ENCODE measurements around the gene STK32B.
"Not testable (repeated sequence)": the region's sequence is repeated elsewhere in the genome, so short reads cannot be mapped to it uniquely, and the experiment has no call there.

The STK32B gene

GRCh38 chr4:5200513-5200912 lies 149.2 kb downstream of the STK32B start:
- in situ Hi-C loops (cut with HindIII; ENCODE audit: low sequenced_read_pairs), result no loop called here

GRCh38 chr4:5203309-5203992 lies 152.2 kb downstream of the STK32B start:
- in situ Hi-C loops (cut with HindIII; ENCODE audit: low sequenced_read_pairs), result no loop called here

- in situ Hi-C loops (cut with HindIII; ENCODE audit: low sequenced_read_pairs), result no loop called here
Observed at GRCh38 chr4:5203993-5204310, 152.7 kb downstream of the STK32B start.

- in situ Hi-C loops (cut with HindIII; ENCODE audit: low sequenced_read_pairs), result no loop called here
Observed at GRCh38 chr4:5204781-5205180, 153.5 kb downstream of the STK32B start.

DNA sequence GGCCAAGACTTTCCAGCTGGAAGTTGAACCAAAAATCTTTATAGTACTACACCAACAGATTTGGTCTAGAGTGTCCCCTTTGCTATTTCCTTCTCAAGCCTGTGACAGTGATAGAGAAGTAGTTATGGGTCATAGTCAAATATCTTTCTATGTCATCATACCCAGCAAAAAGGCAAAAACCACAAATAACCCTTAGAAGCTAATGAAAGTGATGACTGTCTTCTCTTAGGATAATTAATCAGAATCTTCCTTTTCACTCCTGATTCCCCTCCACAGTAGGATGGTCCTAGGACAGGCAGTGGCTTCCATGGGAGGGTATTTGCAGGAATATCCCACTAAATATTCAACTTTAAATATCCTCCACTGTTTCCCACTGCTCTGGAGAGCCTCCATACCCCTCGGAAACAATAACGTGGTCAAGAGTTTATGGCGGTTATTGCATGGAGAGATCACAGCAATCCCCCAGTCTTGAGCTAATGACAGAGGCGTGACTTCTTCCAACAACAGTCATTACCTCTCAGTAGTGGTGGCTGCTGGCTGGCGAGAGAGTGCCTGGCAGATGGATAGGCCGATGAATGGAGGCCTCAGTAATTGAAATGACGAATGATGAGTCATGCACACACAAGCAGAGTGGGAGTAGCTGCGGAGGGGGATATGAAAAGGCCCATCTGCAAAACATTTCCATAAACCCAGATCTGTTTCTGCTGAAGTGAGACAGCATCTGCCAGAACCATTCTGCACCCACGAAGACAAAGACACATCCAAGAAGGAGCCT lies 154.9 kb downstream of the STK32B start:
- in situ Hi-C loops (cut with HindIII; ENCODE audit: low sequenced_read_pairs), result no loop called here

DNA sequence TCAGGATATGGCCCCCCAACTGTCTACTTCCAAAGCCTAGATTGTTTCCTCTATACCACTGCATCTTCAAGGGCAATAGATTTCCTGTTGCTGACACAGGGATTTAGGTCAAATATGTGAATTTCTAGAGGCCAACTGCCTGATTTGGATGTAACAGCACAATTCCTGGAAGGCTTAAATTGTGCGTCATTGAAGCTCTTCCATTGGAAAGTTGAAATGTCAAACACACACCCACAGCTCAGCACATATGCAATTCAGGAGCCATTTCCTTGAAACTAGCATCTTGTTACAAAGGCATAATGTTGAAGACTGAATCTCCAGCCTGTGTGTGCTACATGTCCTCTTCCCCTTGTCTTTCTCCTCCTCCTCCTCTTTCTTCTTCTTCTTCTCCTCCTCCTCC lies 158.6 kb downstream of the STK32B start:
- in situ Hi-C loops (cut with HindIII; ENCODE audit: low sequenced_read_pairs), result no loop called here

GRCh38 chr4:5211282-5211839 lies 160.1 kb downstream of the STK32B start:
- in situ Hi-C loops (cut with HindIII; ENCODE audit: low sequenced_read_pairs), result no loop called here

- in situ Hi-C loops (cut with HindIII; ENCODE audit: low sequenced_read_pairs), result no loop called here
Observed at GRCh38 chr4:5212255-5213013, 161.2 kb downstream of the STK32B start.

- in situ Hi-C loops (cut with HindIII; ENCODE audit: low sequenced_read_pairs), result no loop called here
Observed at GRCh38 chr4:5213087-5213595, 161.9 kb downstream of the STK32B start.

- in situ Hi-C loops (cut with HindIII; ENCODE audit: low sequenced_read_pairs), result no loop called here
Observed at GRCh38 chr4:5215321-5215720, 164.0 kb downstream of the STK32B start.

GRCh38 chr4:5217421-5217820 lies 166.1 kb downstream of the STK32B start:
- in situ Hi-C loops (cut with HindIII; ENCODE audit: low sequenced_read_pairs), result no loop called here

GRCh38 chr4:5218376-5219069 lies 167.2 kb downstream of the STK32B start:
- in situ Hi-C loops (cut with HindIII; ENCODE audit: low sequenced_read_pairs), result no loop called here

- in situ Hi-C loops (cut with HindIII; ENCODE audit: low sequenced_read_pairs), result no loop called here
Observed at GRCh38 chr4:5220028-5220427, 168.7 kb downstream of the STK32B start.

- in situ Hi-C loops (cut with HindIII; ENCODE audit: low sequenced_read_pairs), result no loop called here
Observed at GRCh38 chr4:5222047-5222446, 170.8 kb downstream of the STK32B start.

- in situ Hi-C loops (cut with HindIII; ENCODE audit: low sequenced_read_pairs), result no loop called here
Observed at GRCh38 chr4:5222951-5223350, 171.7 kb downstream of the STK32B start.

DNA sequence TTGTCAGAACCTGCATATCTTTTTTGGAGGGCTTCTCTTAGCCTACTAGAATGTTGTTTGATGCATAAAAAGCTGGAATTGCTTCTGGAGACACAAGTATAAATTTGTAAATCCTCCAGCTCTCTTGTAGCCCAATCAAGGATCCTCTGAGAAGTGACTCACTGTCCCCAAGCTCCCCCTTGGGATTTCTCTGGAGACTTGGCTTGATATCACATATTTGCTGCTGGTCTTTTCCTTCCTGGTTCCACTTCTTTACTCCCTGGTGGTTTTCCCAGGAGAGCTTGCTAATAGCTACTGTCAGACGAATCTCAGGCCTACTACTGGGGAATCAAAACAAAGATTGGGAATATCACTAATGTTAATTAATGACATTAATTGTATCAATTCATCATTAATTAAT lies 173.1 kb downstream of the STK32B start:
- in situ Hi-C loops (cut with HindIII; ENCODE audit: low sequenced_read_pairs), result no loop called here

DNA sequence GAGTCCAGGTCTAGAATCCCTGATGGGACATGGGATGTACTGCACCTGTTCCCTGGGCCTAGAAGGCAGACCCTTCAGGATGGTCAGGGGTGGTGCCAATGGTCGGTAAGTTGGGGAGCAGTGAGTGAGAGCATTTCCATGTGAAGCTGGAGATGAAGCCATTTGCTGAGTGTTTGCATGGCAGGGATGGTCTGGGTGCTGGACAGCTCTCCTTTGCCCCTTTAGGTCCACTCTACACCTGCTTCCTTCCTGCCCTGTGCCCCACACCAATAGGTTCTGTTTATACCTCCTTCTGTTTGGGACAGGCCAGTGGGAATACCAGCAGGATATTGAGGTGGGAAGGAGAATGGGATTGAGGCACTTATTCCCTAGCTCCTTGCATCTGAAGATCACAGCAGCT lies 181.3 kb downstream of the STK32B start:
- in situ Hi-C loops (cut with HindIII; ENCODE audit: low sequenced_read_pairs), result no loop called here

- in situ Hi-C loops (cut with HindIII; ENCODE audit: low sequenced_read_pairs), result no loop called here
Observed at GRCh38 chr4:5237086-5237660, 185.9 kb downstream of the STK32B start.

DNA sequence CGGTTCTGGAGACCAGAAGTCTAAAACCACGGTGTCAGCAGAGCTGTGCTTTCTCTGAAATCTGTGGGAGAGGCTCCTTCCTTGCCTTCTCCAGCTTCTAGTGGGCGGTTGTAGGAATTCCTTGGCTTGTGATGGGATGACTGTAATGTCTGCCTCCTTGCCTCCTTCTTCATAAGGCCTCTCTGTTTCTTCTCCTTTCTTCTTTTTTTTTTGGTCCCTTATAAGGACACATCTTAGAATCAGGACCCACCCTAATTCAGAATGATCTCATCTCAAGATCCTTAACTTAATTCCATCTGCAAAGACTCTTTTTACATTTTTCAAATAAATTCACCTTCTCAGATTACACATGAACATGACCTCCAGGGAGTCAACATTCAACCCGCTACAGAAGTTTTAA lies 186.9 kb downstream of the STK32B start:
- in situ Hi-C loops (cut with HindIII; ENCODE audit: low sequenced_read_pairs), result no loop called here

GRCh38 chr4:5247061-5247460 lies 195.8 kb downstream of the STK32B start:
- in situ Hi-C loops (cut with HindIII; ENCODE audit: low sequenced_read_pairs), result not testable (repeated sequence)

All from DLD1 (cell line).